GM10847 (cell line): ENCODE results near the gene NUTF2.
A peak's percentile ranks its signal among the peaks of the same experiment; 100 is the strongest.

Experiments used
- POLR2A ChIP-seq: IDR thresholded peaks from 2 replicates; pipeline ENCODE4 v1.6.1; 2011; ENCODE audit not compliant: insufficient read length; ENCODE audit errors: extremely low read depth

NUTF2 gene

GRCh38 chr16:67828651-67829050 lies 18.1 kb upstream of the NUTF2 start:
- TF ChIP-seq POLR2A, result no peak

DNA sequence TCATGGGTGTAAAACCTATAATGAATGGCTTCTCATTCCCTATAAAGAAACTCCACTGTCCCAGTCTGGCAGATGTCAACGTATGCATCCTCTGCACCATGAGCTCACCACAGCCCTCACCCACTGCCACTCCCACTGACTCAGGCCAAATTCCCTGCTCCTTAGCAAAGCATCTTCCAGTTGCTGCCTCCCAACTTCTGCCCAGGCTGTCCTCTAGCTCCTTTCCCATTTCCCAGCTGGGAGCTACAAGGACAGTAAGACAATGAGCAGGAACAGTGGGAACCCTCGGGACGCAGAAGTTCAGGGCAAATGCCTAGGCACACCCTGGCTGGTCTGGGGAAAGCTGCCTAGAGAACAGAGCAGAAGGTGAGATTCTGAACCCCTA lies 13.7 kb upstream of the NUTF2 start:
- TF ChIP-seq POLR2A, result no peak

DNA sequence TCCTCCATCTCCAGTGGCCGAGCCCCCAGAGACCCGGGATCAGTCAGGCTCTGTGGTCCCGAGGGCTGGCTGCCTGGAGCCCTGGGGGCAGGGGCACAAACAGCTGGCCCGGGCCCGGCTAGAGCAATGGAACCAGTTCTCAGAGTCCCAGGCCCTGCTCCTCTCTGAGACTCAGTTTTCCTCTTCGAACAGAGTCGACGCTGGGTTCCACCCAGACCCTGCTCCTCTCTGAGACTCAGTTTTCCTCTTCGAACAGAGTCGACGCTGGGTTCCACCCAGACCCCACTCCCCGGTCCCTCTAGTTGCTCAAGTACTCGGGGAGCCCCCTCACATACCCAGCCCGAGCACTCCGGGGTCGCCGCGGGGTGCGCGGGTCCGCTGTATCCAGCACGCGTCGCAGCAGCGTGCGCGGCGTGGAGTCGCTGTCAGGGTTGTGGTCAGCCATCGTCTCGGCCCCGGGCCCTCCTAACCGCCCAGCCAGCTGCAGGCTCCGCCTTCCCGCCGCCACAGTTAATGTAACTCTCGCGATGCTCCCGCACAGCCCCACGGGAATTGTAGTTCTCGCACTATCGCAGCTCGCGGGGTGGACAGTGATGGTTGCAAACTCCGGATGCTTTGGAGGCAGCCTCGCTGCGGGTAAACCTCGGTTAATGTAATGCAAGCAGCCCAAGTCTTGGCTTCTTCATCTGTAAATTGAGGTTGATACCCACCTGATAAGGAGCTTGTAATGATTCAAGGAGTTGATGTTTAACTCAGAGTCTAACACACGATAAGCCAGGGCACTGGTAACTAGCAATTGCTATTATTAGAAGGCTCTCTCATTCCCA lies 13.1 kb upstream of the NUTF2 start:
- TF ChIP-seq POLR2A, result peak; percentile 79

GRCh38 chr16:67834242-67834614 lies 12.5 kb upstream of the NUTF2 start:
- TF ChIP-seq POLR2A, result no peak

GRCh38 chr16:67837811-67838210 lies 8.9 kb upstream of the NUTF2 start:
- no peak for TF ChIP-seq POLR2A

DNA sequence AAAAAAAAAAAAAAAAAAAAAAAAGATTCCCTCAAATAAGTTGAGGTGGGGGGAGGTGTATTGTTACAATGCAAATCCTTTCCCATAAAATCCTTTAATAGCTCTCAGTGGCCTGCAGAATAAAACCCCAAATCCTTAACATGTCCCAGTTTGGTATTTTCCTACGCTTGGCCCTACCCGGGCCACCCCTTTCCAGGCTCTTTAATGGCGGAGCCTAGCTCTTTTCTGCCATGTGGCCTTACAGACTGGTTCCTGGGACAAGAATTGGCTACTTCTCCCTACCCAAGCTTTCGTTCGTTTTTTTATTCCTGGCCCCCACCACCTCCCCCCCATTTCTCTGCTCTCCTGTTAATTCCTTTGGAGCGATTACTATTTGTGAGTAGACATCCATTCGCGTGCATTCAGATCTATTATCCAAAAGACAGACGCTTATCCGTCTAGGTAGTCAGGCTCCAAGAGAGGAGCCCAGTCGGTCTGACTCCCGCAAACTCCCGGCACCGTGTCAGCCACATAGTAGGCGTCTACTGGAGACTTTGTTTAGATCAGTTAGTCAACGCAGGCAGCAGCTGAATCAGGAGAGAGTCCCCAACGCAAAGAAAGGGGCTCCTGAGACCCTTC lies 5.4 kb upstream of the NUTF2 start:
- no peak for TF ChIP-seq POLR2A

- peak; percentile 34 for TF ChIP-seq POLR2A
These were observed 4.8 kb upstream of the NUTF2 start, which contains the start of gene THAP11 for GRCh38 chr16:67841816-67842508. TSS of gene THAP11 (plus strand) at chr16:67842320. CDS start at chr16:67842555, 235 bp downstream.

DNA sequence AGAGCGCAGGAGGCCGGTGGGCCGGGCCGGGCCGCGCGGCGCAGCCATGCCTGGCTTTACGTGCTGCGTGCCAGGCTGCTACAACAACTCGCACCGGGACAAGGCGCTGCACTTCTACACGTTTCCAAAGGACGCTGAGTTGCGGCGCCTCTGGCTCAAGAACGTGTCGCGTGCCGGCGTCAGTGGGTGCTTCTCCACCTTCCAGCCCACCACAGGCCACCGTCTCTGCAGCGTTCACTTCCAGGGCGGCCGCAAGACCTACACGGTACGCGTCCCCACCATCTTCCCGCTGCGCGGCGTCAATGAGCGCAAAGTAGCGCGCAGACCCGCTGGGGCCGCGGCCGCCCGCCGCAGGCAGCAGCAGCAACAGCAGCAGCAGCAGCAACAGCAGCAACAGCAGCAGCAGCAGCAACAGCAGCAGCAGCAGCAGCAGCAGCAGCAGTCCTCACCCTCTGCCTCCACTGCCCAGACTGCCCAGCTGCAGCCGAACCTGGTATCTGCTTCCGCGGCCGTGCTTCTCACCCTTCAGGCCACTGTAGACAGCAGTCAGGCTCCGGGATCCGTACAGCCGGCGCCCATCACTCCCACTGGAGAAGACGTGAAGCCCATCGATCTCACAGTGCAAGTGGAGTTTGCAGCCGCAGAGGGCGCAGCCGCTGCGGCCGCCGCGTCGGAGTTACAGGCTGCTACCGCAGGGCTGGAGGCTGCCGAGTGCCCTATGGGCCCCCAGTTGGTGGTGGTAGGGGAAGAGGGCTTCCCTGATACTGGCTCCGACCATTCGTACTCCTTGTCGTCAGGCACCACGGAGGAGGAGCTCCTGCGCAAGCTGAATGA lies 4.0 kb upstream of the NUTF2 start:
- TF ChIP-seq POLR2A, result no peak

GRCh38 chr16:67843343-67843765 lies 3.4 kb upstream of the NUTF2 start:
- no peak for TF ChIP-seq POLR2A

DNA sequence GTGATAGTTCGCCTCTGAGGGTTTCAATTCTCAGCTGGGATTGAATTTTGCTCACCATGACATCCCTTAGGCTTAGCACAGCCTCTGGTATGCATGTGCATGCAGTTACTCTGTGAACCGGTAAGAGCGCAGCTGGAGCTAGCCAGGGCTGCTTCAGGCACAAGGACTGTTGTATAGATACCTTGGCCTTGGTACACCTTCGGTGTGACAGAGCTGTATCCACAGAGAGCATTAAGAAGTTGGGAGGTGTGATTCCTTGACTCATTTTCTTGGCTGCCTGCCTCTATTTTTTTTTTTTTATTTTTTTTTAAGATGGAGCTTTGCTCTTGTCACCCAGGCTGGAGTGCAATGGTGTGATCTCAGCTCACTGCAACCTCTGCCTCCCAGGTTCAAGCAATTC lies 2.2 kb upstream of the NUTF2 start:
- no peak for TF ChIP-seq POLR2A

- no peak for TF ChIP-seq POLR2A
These were observed 1.3 kb upstream of the NUTF2 start for GRCh38 chr16:67845291-67846062.

DNA sequence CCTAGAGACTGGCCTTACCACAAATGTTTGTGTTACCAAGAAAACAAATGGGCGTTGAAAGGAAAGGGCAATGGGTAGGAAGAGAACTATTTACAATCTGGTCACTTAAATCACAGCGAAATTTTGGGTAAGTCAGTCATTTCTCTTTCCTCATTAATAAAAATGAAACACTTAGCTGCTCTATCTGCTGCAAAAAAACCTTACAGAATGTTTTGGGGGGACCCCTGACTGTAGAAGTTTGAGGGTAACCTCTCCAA lies 742 bp upstream of the NUTF2 start:
- TF ChIP-seq POLR2A, result no peak

DNA sequence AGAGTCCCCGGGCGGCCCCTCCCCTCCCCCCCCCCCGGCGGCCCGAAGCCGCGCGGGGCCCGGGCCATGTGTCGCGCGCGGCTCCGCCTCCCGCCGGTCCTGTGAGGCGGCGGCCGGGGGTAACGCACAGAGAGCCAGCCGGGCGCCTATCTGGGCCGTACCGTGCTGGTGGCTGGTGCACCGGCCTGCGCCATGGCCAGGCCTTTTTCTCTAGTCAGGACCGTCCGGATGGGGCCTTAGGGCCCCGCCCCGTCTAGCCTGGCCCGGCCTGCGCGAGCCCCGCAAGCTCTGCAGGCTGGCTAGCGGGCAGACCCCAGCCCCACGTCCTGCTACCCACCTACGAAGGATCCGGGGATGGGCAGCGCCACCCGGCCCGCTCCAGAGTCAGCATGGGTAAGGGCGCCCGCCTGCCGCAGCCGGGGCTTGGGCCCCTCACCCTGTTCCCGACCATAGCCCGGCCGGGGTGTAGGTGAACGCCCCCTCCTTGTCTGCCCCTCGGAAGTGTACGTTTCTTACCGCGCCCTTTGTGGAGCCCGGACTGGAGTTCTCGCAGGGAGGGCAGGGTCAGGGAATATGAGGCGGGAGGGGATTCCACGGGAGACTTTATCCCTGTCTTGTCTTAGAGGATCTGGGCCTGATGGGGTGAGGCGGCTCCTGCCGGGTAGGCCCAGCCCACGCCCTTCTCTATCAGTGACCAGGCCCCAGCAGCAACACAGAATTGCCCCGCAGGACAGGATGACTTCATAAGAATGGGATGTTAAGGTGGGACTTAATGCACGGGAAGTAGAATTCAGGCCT lies 530 bp downstream of the NUTF2 start, which contains the start of gene CENPT:
Gene CENPT, minus strand, starts transcription at position 630 of the 798 bp plus-strand sequence. CDS start 13,834 bp downstream, outside the sequence.
- no peak for TF ChIP-seq POLR2A

- TF ChIP-seq POLR2A, result no peak
These were observed 1.4 kb downstream of the NUTF2 start for GRCh38 chr16:67848118-67848517.
